ENCODE results near the gene LACTB. TPM values are rescaled to one million over a fixed set of nuclear protein-coding genes. Genes with fewer than 3 reads are reported as not detected.
A peak's percentile ranks its signal among the peaks of the same experiment; 100 is the strongest.

The LACTB gene
- total and polyA plus RNA-seq, 2 donors (not counting 1 experiment from before 2014, with no cell fraction given), result 29.2 to 42.8 TPM

DNA sequence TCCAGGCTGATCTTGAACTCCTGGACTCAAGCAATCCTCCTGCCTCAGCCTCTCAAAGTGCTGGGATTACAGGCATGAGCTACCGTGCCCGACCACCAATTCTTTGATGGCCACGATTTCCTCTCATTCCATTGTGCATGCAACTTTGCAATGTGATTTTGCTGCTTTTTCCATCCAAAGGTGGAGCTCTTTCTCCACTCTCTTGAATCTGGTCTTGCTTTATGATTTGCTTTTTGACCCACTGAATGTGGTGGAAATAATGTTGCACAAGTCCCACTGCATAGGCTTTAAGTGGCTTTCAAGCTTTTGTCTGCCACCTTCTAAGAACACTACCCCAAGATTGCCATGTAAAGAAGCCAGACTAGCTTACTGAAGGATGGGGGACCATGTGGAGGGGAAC, 25.0 kb downstream of the LACTB start:
- Histone ChIP-seq H3K27me3 (ENCODE audit: control insufficient read depth, insufficient read depth, low read length) (no peaks in the 10 kb centered on the region), H3K27ac (ENCODE audit: insufficient read depth, low read length) (no peak overlapping the region), H3K36me3 (ENCODE audit: control insufficient read depth, insufficient read depth, low read length) (peaks cover 6% of the 10 kb centered on the region), H3K9me3 (ENCODE audit: control insufficient read depth, insufficient read depth, low read depth, low read length) (no peaks in the 10 kb centered on the region), H3K4me3 (replicated peaks in 1 of 4; ENCODE audit: control extremely low read depth in 1 of 4, insufficient read depth in 1 of 4, low read depth in 3 of 4, low read length in 4 of 4) (no peak overlapping the region), H3K9ac (ENCODE audit: insufficient read depth, low read length) (no peak overlapping the region), H4K20me1 (ENCODE audit: control insufficient read depth, extremely low read depth, insufficient read depth, low read length) (no peaks in the 10 kb centered on the region), H2AFZ (ENCODE audit: low read length) (no peak overlapping the region), H3K79me2 (ENCODE audit: control insufficient read depth, insufficient read depth, low read length) (no peaks in the 10 kb centered on the region), H3K4me2 (ENCODE audit: extremely low read depth, insufficient read depth, low read length) (no peak overlapping the region), H3K4me1 (ENCODE audit: control insufficient read depth, extremely low read depth, insufficient read depth, low read length) (peaks cover 2% of the 10 kb centered on the region)
- TF ChIP-seq EZH2 (IDR thresholded peaks at IDR 0.05; ENCODE audit: low read length, missing control alignments), result no peak
- TF ChIP-seq, protein P1, sequence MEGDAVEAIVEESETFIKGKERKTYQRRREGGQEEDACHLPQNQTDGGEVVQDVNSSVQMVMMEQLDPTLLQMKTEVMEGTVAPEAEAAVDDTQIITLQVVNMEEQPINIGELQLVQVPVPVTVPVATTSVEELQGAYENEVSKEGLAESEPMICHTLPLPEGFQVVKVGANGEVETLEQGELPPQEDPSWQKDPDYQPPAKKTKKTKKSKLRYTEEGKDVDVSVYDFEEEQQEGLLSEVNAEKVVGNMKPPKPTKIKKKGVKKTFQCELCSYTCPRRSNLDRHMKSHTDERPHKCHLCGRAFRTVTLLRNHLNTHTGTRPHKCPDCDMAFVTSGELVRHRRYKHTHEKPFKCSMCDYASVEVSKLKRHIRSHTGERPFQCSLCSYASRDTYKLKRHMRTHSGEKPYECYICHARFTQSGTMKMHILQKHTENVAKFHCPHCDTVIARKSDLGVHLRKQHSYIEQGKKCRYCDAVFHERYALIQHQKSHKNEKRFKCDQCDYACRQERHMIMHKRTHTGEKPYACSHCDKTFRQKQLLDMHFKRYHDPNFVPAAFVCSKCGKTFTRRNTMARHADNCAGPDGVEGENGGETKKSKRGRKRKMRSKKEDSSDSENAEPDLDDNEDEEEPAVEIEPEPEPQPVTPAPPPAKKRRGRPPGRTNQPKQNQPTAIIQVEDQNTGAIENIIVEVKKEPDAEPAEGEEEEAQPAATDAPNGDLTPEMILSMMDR (conservative IDR thresholded peaks at IDR 0.05 in 1 of 2, IDR thresholded peaks at IDR 0.05 in 1 of 2; ENCODE audit: low read depth in 1 of 2, low read length in 2 of 2), result peak in 1 of 2 donors; percentile 41
- peak; percentile 12 to 60 for DNase-seq (ENCODE audit: low read depth in 2 of 2)

DNA sequence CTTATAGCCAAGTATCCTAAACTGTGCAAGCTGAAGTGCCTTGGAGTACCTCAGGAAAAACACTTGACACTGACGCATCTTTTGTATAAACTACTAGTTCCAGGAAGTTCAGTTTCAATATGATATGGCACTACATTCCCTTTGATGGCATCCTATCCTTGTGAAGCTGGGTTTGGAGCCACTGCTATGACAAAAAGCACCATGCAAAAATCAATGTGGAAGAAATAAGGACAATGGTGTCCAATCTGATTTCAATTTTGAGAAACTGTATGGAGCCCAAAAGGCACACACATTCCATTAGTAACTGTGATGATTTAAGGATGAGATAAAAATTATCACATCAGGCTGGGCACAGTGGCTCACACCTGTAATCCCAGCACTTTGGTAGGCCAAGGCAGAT, 30.0 kb downstream of the LACTB start:
- Histone ChIP-seq H3K36me3 (ENCODE audit: control insufficient read depth, insufficient read depth, low read length) (peaks cover 11% of the 10 kb centered on the region), H3K79me2 (ENCODE audit: control insufficient read depth, insufficient read depth, low read length) (peaks cover 26% of the 10 kb centered on the region), H3K27ac (ENCODE audit: insufficient read depth, low read length) (no peak overlapping the region), H3K4me2 (ENCODE audit: extremely low read depth, insufficient read depth, low read length) (no peak overlapping the region), H3K9ac (ENCODE audit: insufficient read depth, low read length) (no peak overlapping the region), H3K27me3 (ENCODE audit: control insufficient read depth, insufficient read depth, low read length) (no peaks in the 10 kb centered on the region), H3K4me3 (replicated peaks in 1 of 4; ENCODE audit: control extremely low read depth in 1 of 4, insufficient read depth in 1 of 4, low read depth in 3 of 4, low read length in 4 of 4) (no peak overlapping the region), H3K4me1 (ENCODE audit: control insufficient read depth, extremely low read depth, insufficient read depth, low read length) (peaks cover 4% of the 10 kb centered on the region), H4K20me1 (ENCODE audit: control insufficient read depth, extremely low read depth, insufficient read depth, low read length) (no peaks in the 10 kb centered on the region), H3K9me3 (ENCODE audit: control insufficient read depth, insufficient read depth, low read depth, low read length) (no peaks in the 10 kb centered on the region), H2AFZ (ENCODE audit: low read length) (no peak overlapping the region)
- no peak for DNase-seq (ENCODE audit: low read depth in 2 of 2)
- TF ChIP-seq EZH2 (IDR thresholded peaks at IDR 0.05; ENCODE audit: low read length, missing control alignments), result no peak

DNA sequence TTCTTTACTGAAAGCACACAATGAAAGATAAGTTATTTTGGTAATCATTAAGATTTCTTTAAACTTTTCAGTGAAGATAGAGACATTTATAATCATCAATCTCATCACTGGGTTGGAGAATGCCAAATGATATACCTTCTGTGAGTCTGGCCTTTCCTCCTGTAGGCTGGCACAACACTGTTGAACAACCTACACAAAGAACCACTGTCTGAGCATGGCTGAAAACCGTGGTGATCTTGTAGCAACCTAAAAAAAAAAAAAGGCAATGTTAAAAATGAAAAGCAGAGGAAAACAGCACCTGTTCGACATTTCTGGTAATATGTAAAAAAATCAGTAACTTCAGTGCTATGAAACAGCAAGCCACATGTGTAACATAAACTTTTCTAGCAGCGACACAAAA, 33.8 kb downstream of the LACTB start:
- H3K9me3 ChIP-seq (ENCODE audit: control insufficient read depth, insufficient read depth, low read depth, low read length), result no peaks in the 10 kb centered on the region
- no peak overlapping the region for H3K27ac ChIP-seq (ENCODE audit: insufficient read depth, low read length)
- H3K36me3 ChIP-seq (ENCODE audit: control insufficient read depth, insufficient read depth, low read length), result peaks cover 5% of the 10 kb centered on the region
- DNase-seq (ENCODE audit: low read depth in 2 of 2), result no peak
- H4K20me1 ChIP-seq (ENCODE audit: control insufficient read depth, extremely low read depth, insufficient read depth, low read length), result no peaks in the 10 kb centered on the region
- no peak overlapping the region for H2AFZ ChIP-seq (ENCODE audit: low read length)
- H3K27me3 ChIP-seq (ENCODE audit: control insufficient read depth, insufficient read depth, low read length), result no peaks in the 10 kb centered on the region
- H3K4me2 ChIP-seq (ENCODE audit: extremely low read depth, insufficient read depth, low read length), result peak overlapping the region; percentile 42
- TF ChIP-seq, protein P1 (conservative IDR thresholded peaks at IDR 0.05 in 1 of 2, IDR thresholded peaks at IDR 0.05 in 1 of 2; ENCODE audit: low read depth in 1 of 2, low read length in 2 of 2), result no peak
- TF ChIP-seq EZH2 (IDR thresholded peaks at IDR 0.05; ENCODE audit: low read length, missing control alignments), result no peak
- H3K79me2 ChIP-seq (ENCODE audit: control insufficient read depth, insufficient read depth, low read length), result peaks cover 31% of the 10 kb centered on the region
- no peak overlapping the region for H3K9ac ChIP-seq (ENCODE audit: insufficient read depth, low read length)
- H3K4me3 ChIP-seq (replicated peaks in 1 of 4; ENCODE audit: control extremely low read depth in 1 of 4, insufficient read depth in 1 of 4, low read depth in 3 of 4, low read length in 4 of 4), result peak overlapping the region; percentile 64 to 85 (median 74)
- peaks cover 3% of the 10 kb centered on the region for H3K4me1 ChIP-seq (ENCODE audit: control insufficient read depth, extremely low read depth, insufficient read depth, low read length)

All from fibroblast of lung (primary cell).